GM19468 (cell line): ENCODE results near the gene ABCB9.
"Not testable (repeated sequence)": the region's sequence is repeated elsewhere in the genome, so short reads cannot be mapped to it uniquely, and the experiment has no call there.

Experiments used
- ATAC-seq: cut with Tn5 transposase; IDR thresholded peaks from one replicate; pipeline ENCODE4 v1.9.1; 2021; ENCODE audit warnings: mild to moderate bottlenecking, moderate library complexity, moderate number of reproducible peaks; ENCODE audit not compliant: unreplicated experiment; ENCODE audit errors: extremely low read depth

The ABCB9 gene

DNA sequence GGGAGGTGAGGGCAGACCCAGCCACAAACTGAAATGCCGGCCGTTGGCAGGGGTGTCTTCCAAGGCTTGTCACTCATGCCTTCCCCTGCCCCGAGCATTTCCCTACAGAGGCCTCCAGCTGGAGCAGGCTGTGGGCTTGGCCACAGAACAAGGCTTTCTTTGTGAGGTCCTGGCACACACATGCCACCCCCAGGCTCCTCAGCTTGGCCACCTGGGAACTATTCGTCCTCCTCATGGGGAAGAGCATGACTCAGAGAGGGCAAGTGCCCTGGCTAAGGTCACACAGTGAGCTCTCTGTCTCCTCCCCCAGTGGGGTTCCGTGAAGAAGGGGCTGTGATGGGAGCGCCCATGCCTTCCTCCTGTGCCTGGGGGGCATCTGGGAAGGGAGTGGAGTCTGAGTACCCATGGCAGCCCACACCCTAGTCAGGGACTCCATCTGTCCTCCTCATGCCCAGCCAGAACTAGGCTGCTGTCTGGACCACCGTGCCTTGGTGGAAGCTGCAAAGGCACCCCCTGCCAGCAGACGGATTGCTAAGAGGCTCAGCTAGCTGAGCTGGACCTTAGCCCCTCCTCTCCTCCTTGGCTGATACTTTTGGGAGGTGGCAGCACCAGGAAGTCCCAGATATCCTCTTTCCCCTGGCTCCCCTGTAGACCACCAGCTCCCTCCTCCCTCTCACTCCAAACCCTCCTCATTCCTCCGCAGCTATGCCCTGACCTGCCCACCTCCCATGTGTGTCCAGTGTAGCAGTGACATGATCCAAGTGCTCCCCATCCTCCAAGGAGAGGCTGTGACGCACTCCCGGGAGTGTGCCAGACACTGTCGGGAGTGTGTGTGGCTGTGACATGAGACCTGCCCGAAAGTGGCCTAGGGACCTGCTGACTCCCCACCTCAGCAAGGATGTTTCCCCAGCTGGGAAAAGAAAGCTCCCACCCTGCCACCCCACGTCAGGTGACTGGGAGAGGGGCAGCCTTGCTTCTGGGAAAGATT, 21.4 kb downstream of the ABCB9 start:
- ATAC-seq: no peak

DNA sequence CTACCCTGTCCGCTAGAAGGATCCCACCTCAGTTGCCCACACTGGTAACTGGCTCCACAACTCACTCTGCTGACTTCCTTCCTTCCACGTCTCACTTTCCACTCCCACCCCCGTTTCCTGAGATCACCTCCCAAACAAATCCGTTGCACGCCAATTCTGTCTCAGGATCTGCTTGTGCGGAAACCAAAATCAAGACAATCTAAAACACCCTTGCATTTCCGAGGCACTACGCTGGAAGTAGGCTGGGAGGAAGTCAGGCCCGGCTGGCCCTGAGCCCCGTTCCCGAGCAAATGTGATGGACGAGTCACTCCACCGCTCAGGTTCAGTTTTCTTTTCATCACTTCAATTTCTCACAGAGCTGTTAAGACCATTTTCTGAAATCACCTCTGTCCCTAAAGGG, 23.1 kb downstream of the ABCB9 start:
- ATAC-seq: no peak

DNA sequence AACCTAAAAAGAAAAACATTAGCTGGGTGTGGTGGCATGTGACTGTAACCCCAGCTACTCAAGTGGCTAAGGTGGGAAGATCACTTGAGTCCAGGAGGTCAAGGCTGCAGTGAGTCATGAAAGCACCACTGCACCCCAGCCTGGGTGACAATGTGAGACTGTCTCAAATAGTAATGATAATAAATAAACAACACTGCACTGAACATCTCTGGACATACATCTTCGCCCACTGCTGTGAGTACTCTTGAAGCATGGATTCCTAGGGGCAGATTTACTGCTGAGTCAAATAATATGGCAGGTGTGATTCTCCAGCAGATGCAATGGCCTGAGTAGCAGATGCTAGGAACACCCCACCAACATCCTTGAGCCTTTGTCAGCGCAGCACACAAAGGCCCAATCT, 23.6 kb downstream of the ABCB9 start:
- ATAC-seq: no peak

DNA sequence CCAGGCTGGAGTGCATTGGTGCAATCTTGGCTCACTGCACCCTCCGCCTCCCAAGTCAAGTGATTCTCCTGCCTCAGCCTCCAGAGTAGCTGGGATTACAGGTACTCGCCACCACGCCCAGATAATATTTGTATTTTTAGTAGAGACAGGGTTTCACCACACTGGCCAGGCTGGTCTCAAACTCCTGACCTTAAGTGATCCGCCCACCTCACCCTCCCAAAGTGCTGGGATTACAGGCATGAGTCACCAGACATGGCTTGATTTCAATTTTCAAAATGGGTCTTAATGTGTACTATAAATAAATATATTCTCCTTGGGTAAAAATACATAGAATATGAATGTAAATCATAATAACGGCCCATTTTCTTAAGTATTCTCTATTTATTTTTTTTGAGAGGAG, 24.9 kb downstream of the ABCB9 start:
- ATAC-seq: not testable (repeated sequence)

DNA sequence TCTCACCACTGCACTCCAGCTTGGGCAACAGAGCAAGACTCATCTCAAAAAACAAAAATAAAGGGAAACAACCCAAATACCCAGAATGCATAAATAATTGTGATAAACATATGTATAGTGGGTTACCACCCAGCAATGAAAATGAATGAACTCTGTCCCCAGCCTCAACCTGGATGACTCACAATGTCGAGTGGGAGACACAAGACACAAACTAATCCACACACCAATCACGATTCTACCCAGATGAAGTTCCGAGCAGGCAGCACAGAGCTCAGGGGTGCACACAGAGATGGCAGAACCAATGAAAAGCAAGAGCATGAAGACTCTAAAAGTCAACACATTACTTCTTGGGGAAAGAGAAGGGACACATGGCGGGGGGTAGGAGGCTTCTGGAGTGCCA, 27.1 kb downstream of the ABCB9 start:
- no peak for ATAC-seq

DNA sequence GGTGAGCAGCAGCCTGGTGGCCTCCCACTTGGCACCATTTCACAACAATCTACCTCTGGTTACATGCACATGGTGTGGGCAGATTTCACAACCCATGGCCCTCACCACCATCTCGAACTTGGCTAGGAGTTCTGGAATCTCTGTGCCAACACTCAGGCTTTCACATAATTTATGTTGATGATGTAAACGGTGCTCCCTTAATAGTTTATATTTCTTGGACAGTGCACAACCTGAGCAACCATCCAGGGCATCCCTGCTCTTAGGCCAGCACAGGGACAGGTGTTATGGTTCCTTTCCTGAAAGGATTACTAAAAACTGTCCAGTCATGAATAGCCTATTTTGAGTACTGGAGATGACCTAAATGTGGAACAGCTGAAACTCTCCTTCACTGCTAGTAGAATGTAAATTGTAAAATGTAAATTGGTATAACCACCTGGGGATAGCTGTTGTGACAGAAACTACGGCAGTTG, 28.6 kb downstream of the ABCB9 start:
- no peak for ATAC-seq

DNA sequence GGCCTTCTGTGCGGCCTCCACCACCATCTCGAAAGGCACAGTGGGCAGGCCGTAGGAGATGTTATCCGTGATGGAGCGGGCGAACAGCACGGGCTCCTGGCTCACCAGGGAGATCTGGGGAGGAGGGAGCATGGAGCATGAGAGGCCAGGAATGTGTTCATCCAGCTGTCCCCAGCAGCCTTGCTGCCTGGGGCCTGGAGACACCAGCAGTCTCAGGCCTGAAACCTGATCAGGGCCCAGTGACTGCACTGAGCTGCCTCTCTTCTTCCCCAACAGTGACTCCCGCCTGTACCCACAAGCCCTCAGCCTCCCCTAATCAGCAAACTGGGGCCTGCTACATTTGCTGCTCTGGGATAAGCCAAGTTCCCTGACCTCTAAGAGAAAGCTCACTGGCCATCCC, 30.9 kb downstream of the ABCB9 start:
- no peak for ATAC-seq

DNA sequence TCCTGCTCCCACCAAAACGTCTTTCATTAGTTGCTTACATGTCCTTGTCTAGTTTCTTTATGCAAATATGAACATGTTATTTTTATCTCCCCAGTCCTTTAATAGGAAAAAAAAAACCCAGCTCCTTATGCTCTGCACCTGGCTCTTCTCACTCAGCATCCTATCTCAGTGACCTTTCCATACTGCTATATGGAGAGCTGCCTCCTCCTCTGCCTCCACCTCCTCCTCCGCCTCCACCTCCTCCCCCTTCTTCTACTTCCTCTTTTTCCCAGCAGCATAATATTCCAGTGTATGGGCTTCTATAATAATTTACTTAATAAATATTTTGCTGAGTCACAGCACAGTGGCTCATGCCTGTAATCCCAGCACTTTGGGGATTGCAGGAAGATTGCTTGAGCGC, 31.5 kb downstream of the ABCB9 start:
- ATAC-seq: no peak

DNA sequence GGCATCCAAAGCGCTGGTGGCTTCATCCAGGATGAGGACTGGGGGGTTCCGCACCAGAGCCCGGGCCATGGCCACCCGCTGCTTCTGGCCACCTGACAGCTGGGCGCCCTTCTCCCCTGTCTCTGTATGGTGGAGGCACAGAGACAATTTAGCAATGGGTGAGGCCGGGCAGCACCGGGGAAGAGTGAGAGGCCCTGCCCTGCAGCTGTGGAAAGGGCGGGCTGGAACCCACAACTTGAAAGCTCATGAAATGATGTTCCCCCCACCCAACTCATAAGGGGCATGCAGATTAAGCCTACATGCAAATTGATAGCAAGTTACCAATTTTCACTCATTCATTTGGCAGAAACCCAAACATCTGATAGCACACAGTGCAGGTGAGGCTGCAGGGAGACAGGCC, 34.1 kb downstream of the ABCB9 start:
- no peak for ATAC-seq

DNA sequence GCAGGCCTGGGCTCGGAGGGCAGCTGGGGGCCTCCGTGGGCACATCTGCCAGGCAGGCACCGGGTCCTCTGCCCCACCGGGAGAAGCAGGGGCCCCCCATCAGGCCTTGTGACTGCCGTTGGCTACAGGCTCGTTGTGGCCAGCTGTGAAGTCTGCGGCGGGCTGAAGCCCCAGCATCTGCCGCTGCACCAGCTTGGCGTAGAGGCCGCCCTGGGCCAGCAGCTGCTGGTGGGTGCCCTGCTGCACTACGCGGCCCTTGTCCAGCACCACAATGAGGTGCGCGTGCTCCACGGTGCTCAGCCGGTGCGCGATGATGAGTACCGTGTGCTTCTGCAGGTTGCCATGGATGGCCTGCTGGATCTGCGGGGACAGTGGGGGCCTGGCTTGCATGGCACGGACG, 36.5 kb downstream of the ABCB9 start:
- ATAC-seq: no peak

DNA sequence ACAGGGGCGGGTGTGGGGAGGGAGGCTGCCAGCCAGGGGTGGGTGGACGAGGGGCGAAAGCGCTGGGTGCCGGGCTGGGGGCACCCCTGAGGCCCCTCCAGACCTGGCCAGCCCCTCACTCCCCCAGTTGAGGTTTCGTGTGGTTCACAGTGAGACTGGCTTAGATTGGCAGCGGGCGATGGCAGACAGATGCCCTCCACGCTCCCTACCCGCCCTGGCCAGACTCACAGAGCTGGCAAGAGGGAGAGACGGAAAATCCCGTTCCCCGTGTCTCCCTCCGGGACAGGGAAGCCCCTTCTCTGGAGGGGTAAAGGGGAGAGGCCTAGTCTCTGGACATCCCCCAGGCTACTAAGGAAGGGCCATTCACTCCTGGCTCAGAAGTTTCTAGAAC, 37.1 kb downstream of the ABCB9 start:
- ATAC-seq: no peak

DNA sequence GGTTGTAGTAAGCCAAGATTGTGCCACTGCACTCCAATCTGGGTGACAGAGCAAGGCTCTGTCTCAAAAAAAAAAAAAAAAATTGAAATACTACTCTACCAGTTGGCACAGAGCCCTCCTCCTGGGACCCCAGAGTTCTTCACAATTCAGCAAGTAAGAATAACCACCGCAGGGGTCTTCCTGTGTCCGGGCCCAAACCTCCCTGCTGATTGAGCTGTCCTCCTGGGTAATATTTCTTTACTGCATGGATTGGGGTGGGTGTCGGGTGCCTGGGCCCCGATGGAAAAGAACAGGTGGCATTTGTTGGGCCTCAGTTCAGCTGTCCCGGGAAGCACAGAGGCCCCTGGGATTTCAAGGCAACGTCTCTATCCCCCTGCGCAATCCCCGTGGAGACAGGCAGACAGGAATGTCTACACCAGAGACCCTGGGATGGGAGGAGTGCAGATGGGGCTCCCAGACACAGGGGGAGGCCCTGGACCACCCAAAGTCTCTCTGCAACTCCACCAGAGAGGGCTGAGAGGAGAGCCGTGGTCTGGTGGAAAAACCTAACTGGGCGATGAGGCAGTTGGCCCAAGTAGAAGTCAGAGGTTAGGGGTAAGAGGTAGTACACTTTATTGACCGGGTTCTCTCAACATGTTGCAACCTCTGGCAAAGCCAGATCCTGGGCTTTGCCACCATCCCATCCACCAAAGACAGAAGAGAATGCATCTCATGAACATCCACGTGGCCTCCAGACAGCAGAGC, 37.7 kb downstream of the ABCB9 start:
- ATAC-seq: no peak

DNA sequence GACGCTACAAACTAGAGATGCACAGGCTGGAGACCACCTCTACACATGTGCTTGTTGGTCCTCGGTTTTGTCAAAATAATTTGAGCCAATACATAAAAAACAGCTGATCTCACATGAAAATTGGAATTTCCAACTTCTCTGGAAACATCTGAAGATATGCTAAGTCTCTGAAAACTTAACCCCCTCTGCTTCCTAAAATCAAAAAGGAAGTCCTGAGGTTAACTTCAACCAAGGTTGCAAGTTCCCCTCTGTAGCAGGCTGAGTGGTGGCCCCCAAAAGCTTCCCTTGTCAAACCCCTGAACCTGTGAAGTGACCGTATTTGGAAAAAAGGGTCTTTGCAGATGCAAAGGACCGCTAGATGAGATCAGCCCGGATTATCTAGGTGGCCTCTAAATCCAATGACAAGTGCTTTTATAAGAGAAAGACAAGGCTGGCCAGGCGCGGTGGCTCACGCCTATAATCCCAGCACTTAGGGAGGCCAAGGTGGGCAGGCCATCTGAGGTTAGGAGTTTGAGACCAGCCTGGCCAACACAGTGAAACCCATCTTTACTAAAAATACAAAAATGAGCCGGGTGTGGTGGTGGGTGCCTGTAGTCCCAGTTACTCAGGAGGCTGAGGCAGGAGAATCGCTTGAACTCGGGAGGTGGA, 38.4 kb downstream of the ABCB9 start:
- ATAC-seq: no peak

DNA sequence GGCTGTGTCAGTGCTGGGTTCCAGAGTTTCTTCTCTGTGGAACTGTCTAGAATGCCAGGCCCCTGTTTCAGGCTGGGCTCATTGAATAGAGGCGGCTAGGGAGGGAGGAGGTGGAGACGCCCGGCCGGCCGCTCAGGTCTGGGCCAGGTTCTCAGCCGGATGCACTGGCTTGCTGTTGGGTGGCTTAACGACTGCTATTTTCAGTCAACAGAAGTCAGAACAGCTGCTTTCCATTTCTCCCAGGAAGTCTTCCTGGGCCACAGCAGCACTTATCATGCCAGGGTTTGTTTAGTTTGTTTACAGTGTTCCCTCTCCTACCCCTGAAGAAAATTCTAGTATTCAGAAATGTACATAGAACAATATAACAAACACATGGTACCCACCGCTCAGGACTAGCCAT, 44.3 kb downstream of the ABCB9 start:
- no peak for ATAC-seq

DNA sequence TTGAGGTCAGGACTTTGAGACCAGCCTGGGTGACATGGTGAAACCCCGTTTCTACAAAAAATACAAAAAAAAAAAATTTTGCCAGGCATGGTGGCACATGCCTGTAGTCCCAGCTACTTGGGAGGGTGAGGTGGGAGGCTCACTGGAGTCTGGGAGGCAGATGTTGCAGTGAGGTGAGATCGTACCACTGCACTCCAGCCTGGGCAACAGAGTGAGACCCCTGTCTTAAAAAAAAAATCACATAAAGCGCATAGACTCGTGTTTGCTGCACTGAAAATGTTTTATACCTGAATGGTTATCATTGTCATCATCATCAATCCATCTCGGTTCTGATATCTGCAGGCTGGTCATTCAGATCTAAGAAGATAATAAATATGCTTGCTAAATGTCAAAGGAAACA, 45.6 kb downstream of the ABCB9 start:
- no peak for ATAC-seq

DNA sequence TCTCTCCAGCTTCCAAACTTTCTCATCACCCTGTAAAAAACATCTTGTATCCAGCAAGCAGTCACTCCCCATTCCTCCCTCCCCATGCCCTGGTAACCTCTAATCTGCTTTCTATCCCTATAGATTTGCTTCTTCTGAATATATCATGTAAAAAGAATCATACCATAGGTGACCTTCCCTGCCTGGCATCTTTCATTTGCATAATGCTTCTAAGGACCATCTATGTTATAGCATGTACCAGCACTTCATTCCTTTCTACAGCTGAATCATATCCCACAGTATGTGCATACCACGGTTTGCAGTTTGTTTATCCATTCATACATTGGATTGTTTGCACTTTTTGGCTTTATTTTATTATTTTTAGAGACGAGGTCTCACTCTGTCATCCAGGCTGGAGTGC, 47.4 kb downstream of the ABCB9 start:
- no peak for ATAC-seq

DNA sequence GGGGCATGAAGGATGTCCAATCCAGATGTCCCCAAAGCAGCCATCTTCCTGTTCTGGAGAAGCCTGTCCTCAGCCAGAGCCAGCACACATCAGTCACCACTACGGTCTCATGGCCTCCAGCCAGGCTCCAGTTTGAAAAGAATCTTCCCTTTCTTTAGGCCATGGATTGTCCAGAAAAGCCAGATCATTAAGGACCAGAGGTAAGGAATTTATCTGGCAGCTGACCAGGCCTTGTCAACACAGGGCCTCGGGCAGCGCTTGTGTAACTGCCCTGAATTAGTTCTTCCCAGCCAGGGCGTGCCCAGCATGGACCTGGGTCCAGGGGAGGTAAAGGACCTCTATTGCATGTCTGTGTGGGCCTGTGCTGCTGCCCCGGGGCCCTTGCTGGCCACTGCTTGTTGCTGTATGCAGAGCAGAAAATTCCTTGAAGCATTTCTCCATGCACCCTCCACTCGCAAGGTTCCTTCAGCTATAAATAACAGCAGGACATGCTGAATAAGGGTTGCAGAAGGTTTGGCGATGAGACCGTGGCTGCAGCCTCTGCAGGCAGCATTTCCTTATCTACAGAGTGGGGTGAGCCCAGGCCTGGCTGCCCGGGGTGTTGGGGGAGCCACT, 48.6 kb downstream of the ABCB9 start:
- no peak for ATAC-seq

DNA sequence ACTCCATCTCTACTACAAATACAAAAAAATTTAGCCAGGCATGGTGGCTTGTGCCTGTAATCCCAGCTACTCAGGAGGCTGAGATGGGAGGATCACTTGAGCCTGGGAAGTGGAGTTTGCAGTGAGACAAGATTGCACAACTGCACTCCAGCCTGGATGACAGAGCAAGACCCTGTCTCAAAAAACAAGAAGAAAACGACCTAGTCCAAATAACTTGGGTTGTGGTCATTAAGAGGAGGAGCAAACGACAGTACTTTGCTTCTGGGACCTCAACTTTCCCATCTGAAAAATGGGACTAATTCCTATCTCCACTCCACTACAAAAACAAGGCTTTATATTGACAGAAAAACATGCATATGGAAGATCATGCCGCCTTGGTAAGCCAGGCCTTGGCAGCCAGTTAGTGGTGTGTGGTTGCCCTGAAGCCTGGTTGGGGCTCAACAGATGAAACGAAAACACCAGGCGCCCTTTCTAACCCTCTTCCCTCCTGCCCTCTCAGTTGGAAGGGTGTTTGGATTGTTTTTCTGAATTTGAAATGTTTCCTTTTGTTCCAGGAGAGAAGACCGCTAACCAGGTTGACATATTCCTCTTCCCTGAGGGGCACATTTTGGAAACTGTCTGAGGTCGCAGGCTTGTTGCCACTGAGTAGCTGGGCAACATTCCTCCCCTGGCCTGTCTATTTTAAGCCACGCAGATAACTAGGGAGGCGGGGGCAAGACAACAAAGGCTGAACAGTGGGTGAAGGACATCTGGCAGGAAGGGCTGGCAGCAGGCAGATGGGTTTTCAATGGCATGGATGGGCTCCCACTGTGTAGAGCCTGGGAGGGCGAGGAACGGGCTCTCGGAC, 56.6 kb downstream of the ABCB9 start:
- ATAC-seq: no peak

DNA sequence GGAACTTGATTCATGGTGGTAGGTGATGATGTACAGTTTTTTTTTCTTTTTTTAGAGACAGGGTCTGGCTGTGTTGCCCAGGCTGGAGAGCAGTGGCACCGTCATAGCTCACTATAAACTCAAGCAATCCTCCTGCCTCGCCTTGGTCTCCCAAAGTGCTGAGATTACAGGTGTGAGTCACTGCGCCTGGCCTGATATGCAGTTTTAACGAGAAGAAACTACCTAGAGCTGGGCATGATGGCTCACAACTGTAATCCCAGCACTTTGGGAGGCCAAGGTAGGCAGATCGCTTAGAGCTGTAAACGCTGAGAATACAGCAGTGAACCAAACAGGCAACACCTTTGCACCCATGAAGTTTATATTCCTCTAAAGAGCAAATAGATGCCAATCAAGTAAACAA, 57.3 kb downstream of the ABCB9 start:
- no peak for ATAC-seq

DNA sequence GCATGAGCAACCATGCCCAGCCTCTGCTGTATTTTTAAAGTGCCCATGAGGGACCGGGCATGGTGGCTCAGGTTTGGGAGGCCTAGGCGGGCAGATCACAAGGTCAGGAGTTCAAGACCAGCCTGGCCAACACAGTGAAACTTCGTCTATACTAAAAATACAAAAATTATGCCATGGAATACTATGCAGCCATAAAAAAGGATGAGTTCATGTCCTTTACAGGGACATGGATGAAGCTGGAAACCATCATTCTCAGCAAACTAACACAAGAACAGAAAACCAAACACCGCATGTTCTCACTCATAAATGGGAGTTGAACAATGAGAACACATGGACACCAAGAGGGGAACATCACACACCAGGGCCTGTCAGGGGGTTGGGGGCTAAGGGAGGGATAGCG, 61.0 kb downstream of the ABCB9 start:
- ATAC-seq: not testable (repeated sequence)
